ENCODE measurements around the gene VPS26B.
"Not testable (repeated sequence)": the region's sequence is repeated elsewhere in the genome, so short reads cannot be mapped to it uniquely, and the experiment has no call there.

The VPS26B gene

DNA sequence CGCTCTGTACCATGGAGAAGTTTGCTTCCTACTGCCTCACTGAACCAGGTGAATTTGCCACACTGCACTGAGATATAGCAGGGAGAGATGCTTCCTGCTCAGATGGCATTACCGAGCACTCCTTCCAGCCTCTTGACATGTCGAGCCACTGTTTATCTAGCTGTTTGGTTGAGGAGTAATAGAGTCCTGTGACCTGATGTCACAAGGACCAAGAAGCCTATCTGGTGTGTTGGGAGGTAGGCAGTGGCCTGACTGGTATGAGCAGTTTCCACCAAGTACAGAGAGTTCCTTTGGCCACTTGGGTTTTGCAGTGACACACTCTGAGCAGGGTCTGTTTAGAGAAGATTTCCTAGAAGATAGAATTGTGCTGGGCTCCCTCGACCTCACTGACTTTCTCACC lies 34.1 kb downstream of the VPS26B start:
- DNase-seq (ENCODE audit: low spot score) = no peak

GRCh38 chr11:134260503-134260902 lies 36.0 kb downstream of the VPS26B start:
- no peak for DNase-seq (ENCODE audit: low spot score)

DNA sequence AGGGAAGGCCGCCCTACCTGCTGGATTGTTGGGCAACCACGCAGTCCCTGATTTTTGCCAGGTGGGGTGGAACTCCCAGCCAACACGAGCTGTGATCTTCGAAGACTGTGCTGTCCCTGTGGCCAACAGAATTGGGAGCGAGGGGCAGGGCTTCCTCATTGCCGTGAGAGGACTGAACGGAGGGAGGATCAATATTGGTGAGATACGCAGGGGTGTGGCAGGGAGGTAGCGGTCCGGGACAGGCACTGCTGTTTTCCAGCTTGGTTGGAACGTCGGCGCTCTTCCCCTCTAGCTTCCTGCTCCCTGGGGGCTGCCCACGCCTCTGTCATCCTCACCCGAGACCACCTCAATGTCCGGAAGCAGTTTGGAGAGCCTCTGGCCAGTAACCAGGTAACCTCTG lies 36.5 kb downstream of the VPS26B start:
- DNase-seq (ENCODE audit: low spot score) = no peak

GRCh38 chr11:134261626-134262488 lies 37.4 kb downstream of the VPS26B start:
- DNase-seq (ENCODE audit: low spot score) = peak; percentile 36

DNA sequence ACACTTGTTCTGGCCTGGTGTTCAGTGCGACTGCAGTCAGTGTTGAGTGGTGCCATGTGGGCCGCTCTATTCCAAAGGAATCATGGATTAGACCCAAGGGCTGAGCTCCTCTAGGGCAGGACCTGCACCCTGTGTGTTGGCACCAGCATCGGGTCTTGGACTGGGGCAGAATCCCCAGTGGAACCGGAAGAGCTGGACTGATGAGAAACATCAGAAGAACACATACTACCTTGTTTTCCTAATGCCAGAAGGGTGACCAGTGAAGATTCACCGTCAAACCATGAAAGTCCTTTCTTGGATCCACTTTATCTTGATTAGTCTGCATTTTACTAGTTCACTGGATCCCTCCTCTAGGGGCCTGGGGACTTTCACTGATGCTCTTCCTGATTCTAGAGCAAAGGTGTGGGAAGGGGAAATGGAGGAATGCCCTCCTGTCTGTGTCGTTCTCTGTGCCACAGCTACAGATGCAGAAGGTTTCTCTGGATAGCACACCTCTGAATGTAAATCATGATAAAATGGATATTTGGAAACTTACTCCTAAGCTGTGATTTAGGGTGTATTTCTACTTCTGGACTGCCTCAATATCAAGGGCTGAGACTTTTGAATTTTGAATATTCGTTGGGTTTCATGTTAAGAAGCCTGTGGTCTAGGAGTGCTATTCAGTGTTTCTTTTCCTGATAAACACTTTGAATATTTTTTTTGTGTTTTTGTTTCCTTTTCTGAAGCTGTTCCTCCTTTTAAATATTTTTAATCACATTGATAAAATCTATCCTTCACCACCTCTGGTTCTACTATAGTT lies 40.7 kb downstream of the VPS26B start:
- DNase-seq (ENCODE audit: low spot score) = no peak

GRCh38 chr11:134266440-134266839 lies 42.0 kb downstream of the VPS26B start:
- DNase-seq (ENCODE audit: low spot score) = no peak

DNA sequence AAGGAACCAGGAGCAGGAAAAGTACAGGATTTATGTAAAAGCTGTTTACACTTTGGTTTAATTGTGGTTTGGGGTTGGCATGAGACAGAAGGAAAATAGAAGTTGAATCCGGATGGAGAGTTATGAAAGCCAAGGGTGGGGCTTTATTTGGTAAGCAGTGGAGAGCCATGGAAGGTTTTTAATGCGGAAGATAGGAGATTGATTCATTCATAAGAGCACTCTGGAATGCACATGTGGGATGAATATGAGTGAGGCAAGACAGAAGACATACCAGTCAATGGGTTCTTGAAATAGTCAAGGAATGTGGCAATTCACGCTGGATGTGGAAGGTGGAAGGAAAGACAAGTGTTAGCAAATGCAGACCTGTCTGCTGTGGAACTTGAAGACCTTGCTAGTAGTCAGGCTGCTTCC lies 42.4 kb downstream of the VPS26B start:
- no peak for DNase-seq (ENCODE audit: low spot score)

DNA sequence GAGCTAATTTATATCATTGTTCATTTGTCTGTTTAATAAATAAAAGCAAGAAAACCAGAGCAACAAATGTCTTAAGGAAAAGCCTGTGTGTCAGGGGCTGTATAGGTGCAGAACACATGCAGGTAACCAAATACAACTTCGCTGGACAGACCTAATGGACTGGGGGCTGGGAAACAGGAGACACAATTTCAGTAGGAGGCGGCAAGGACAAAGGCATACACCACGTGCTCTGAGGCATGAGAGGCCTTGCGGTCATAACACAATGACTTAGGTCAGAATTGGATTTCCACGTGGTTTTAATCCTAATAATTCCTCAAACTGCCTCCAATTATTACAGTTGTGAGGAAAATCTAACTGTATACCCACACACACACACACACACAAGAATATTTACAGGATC lies 43.0 kb downstream of the VPS26B start:
- no peak for DNase-seq (ENCODE audit: low spot score)

GRCh38 chr11:134267966-134268365 lies 43.5 kb downstream of the VPS26B start:
- DNase-seq (ENCODE audit: low spot score) = no peak

GRCh38 chr11:134270250-134270714 lies 45.8 kb downstream of the VPS26B start:
- no peak for DNase-seq (ENCODE audit: low spot score)

DNA sequence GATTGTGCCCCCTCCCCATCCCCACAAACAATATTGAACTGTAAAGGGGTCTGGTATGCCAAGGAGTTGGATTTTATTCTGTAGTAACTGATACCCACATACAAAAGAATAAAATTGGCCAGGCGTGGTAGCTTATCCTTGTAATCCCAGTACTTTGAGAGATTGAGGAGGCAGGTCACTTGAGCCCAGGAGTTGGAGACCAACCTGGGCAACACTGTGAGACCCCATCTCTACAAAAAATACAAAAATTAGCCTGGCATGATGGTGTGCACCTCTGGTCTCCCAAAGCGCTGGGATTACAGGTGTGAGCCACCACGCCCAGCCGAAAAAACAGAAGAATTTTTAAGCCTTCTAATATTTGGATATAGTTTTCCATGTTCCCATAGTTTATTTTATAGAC lies 47.5 kb downstream of the VPS26B start:
- no peak for DNase-seq (ENCODE audit: low spot score)

GRCh38 chr11:134272381-134273316 lies 48.2 kb downstream of the VPS26B start:
- DNase-seq (ENCODE audit: low spot score) = no peak

GRCh38 chr11:134273317-134273712 lies 48.8 kb downstream of the VPS26B start:
- DNase-seq (ENCODE audit: low spot score) = no peak

GRCh38 chr11:134275188-134275533 lies 50.7 kb downstream of the VPS26B start:
- no peak for DNase-seq (ENCODE audit: low spot score)

- peak; percentile 45 for DNase-seq (ENCODE audit: low spot score)
Measured at GRCh38 chr11:134275534-134276395, 51.3 kb downstream of the VPS26B start, which contains the start of gene GLB1L3. TSS of gene GLB1L3 (plus strand) at chr11:134276379. CDS start at chr11:134276741, 362 bp downstream.

DNA sequence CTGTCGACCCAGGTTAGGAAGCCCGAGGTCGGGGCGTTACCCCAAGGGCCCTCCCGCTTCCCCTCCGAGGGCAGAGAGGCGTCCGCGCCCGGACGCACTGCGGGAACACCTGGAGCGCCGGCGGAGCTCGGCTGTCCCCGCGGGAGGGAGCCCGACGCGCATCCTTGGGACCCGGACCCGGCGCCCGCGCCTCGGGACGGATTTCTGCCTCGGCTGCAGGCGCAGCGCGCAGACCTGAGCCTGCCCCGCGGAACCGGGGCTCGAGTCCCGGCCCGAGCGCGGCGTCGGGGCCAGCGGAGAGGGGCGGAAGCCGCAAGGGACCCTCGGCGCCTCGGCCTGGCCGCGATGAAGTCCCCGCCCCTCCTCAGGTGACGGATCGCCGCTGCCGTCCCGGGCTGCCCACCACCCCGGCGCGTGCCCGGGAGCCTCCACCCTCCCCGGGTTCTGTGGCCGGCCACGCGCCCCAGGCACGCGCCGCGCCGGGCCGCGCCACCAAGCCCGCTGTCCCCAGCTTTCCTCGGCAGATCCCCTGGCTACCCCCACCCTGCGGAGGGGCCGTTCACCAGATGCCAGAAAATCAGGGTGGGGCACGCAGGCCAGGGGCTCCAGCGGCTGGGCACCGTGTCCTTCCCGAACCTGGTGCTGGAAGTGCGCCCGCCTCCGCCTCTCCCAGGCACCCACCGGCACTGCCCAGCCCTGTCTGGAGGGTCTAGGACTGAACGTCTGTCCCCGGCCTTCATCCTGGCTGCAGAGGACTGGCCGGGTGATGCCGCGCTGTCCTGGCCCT lies 52.1 kb downstream of the VPS26B start:
- DNase-seq (ENCODE audit: low spot score) = no peak

DNA sequence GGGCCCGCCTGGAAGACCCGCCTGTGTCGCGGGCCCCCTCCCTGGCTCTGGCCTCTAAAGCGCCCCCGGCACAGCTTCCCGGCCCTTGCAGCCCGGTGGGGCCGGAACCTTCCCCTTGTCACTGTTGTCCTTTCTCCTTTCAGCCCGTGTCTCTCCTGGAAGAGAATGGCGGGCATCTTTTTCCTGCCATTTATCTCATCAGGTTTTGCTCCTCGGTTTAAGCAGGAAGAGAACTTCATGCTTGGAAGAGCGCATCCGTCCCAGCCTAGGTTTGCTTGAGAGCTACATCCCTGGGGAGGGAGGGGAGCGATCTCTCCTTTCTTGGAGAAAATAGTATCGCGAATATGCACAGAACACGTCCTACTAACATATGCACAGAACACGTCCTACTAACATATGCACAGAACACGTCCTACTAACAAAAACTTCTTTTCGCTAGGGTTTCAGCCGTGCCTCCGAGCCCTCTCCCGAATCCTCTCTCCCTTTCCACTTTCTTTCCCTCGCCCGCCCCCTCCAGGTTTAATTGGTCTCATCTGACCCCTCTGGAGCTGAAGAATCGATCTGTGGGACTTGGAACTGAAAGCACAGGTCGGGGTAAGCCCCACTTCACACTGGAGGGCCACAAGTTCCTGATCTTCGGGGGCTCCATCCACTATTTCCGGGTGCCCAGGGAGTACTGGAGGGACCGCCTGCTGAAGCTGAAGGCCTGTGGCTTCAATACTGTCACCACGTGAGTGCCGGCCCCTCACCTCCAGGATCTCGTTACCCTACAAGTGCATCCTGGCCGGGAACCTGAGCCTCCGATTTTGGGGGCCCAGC lies 52.9 kb downstream of the VPS26B start:
- DNase-seq (ENCODE audit: low spot score) = no peak

DNA sequence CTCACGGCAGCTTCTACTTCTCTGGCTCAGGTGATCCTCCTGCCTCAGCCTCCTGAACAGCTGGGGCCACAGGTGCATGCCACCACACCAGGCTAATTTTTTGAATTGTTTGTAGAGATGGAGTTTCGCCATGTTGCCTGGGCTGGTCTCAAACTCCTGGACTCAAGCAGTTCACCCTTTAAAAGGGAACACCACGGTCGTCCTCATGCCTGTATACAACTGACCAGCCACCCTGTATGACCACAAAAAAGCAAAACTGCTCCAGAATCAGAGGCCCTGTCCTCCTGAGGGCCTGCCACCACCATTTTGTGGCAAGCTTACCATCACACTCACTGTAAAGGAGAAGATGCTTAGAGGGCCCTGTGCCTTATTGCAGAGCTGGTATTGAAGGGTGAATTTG lies 53.9 kb downstream of the VPS26B start:
- DNase-seq (ENCODE audit: low spot score) = no peak

GRCh38 chr11:134281635-134282034 lies 57.2 kb downstream of the VPS26B start:
- DNase-seq (ENCODE audit: low spot score) = not testable (repeated sequence)

Measured in germinal center (tissue), 1 donor.